ENCODE data around the gene LILRB1. TPM values are rescaled to one million over a fixed set of nuclear protein-coding genes. Genes with fewer than 3 reads are reported as not detected.
"Not testable (repeated sequence)": the region's sequence is repeated elsewhere in the genome, so short reads cannot be mapped to it uniquely, and the experiment has no call there.

The LILRB1 gene
- total RNA-seq (10 to 100 TPM in 1 of 5 experiments, 1 to 10 TPM in 3, not detected in 1; 1.1 to 56.5 (median 5.1) TPM), polyA plus RNA-seq (under 1 TPM in 1 of 2 donors, not detected in 1; 0.09 TPM), total RNA-seq (not detected)

- peak; percentile 70 for ATAC-seq
- intact Hi-C loops (cut with micrococcal nuclease); DNase-seq; H3K27ac ChIP-seq (ENCODE audit: low read depth, low read length); H3K27ac Mint-ChIP-seq; H3K4me3 ChIP-seq (ENCODE audit: low read length); POLR2A ChIA-PET; CTCF ChIA-PET; H3K9me3 ChIP-seq (ENCODE audit: control insufficient read depth in 2 of 3, low read length in 3 of 3); H3K36me3 ChIP-seq (ENCODE audit: control insufficient read depth in 2 of 3, insufficient read depth in 3 of 3, low read length in 3 of 3); H3K27me3 ChIP-seq (ENCODE audit: control insufficient read depth in 2 of 2, insufficient read depth in 2 of 2, low read length in 2 of 2); H3K4me1 ChIP-seq (ENCODE audit: control insufficient read depth in 2 of 2, insufficient read depth in 2 of 2, low read length in 2 of 2); H3K4me1 Mint-ChIP-seq: not testable (repeated sequence)
- H3K36me3 Mint-ChIP-seq, result peaks cover 0 to 11% (median 0%) of the 10 kb centered on the region in 5 donors
- H3K27me3 Mint-ChIP-seq, result peaks cover 6 to 71% (median 45%) of the 10 kb centered on the region in 5 donors
- peaks cover 0 to 19% (median 2%) of the 10 kb centered on the region in 11 donors for H3K9me3 Mint-ChIP-seq
- H3K4me3 Mint-ChIP-seq, result peak within 1 kb of the TSS in 1 of 10 donors; percentile 48
Measured at GRCh38 chr19:54630262-54630661, at the start of gene LILRB1. LILRB1 (plus strand) TSS chr19:54630484; CDS start chr19:54631074, 590 bp downstream.

GRCh38 chr19:54586397-54586796 is 43.9 kb upstream of the LILRB1 start:
- intact Hi-C loops (cut with micrococcal nuclease), result no loop called here

GRCh38 chr19:54587026-54587425 is 43.3 kb upstream of the LILRB1 start:
- Mint-ChIP-seq H3K4me3 (no peak overlapping the region), H3K27me3 (peaks cover 22 to 72% (median 45%) of the 10 kb centered on the region in 5 donors), H3K27ac (no peak overlapping the region), H3K4me1 (peaks cover 0 to 2% (median 0%) of the 10 kb centered on the region in 7 donors), H3K9me3 (peaks cover 4 to 55% (median 18%) of the 10 kb centered on the region in 11 donors), H3K36me3 (peaks cover 0 to 13% (median 0%) of the 10 kb centered on the region in 5 donors)
- ATAC-seq, result no peak
- Histone ChIP-seq H3K4me3 (ENCODE audit: low read length) (no peak overlapping the region), H3K27ac (ENCODE audit: low read depth, low read length) (no peak overlapping the region), H3K27me3 (ENCODE audit: control insufficient read depth in 2 of 2, insufficient read depth in 2 of 2, low read length in 2 of 2) (no peaks in the 10 kb centered on the region), H3K36me3 (ENCODE audit: control insufficient read depth in 2 of 3, insufficient read depth in 3 of 3, low read length in 3 of 3) (no peaks in the 10 kb centered on the region), H3K4me1 (ENCODE audit: control insufficient read depth in 2 of 2, insufficient read depth in 2 of 2, low read length in 2 of 2) (no peaks in the 10 kb centered on the region), H3K9me3 (ENCODE audit: control insufficient read depth in 2 of 3, low read length in 3 of 3) (no peaks in the 10 kb centered on the region)
- ChIA-PET CTCF (no interaction called here), POLR2A (no interaction called here)
- intact Hi-C loops (cut with micrococcal nuclease), result no loop called here
- no peak for DNase-seq

More at GRCh38 chr19:54586397-54586796, 43.9 kb upstream of the LILRB1 start:
- Histone ChIP-seq H3K27ac (ENCODE audit: low read depth, low read length) (no peak overlapping the region), H3K36me3 (ENCODE audit: control insufficient read depth in 2 of 3, insufficient read depth in 3 of 3, low read length in 3 of 3) (no peaks in the 10 kb centered on the region), H3K27me3 (ENCODE audit: control insufficient read depth in 2 of 2, insufficient read depth in 2 of 2, low read length in 2 of 2) (no peaks in the 10 kb centered on the region), H3K9me3 (ENCODE audit: control insufficient read depth in 2 of 3, low read length in 3 of 3) (no peaks in the 10 kb centered on the region), H3K4me3 (ENCODE audit: low read length) (no peak overlapping the region), H3K4me1 (ENCODE audit: control insufficient read depth in 2 of 2, insufficient read depth in 2 of 2, low read length in 2 of 2) (no peaks in the 10 kb centered on the region)
- ATAC-seq (no peak), DNase-seq (no peak)
- Mint-ChIP-seq H3K9me3 (peaks cover 5 to 55% (median 17%) of the 10 kb centered on the region in 11 donors), H3K36me3 (peaks cover 0 to 13% (median 0%) of the 10 kb centered on the region in 5 donors), H3K4me3 (no peak overlapping the region), H3K4me1 (peaks cover 0 to 2% (median 0%) of the 10 kb centered on the region in 7 donors), H3K27ac (no peak overlapping the region), H3K27me3 (peaks cover 24 to 69% (median 44%) of the 10 kb centered on the region in 5 donors)
- POLR2A ChIA-PET, result no interaction called here
- CTCF ChIA-PET, result no interaction called here

GRCh38 chr19:54593445-54593844 is 36.8 kb upstream of the LILRB1 start, which contains the start of gene LILRA1:
LILRA1 (plus strand) TSS chr19:54593632; CDS start chr19:54594245, 613 bp downstream.
- H3K4me1 Mint-ChIP-seq; H3K9me3 ChIP-seq (ENCODE audit: control insufficient read depth in 2 of 3, low read length in 3 of 3); POLR2A ChIA-PET; H3K4me3 ChIP-seq (ENCODE audit: low read length); H3K4me3 Mint-ChIP-seq; H3K4me1 ChIP-seq (ENCODE audit: control insufficient read depth in 2 of 2, insufficient read depth in 2 of 2, low read length in 2 of 2); CTCF ChIA-PET; intact Hi-C loops (cut with micrococcal nuclease); H3K36me3 ChIP-seq (ENCODE audit: control insufficient read depth in 2 of 3, insufficient read depth in 3 of 3, low read length in 3 of 3); DNase-seq; H3K27ac Mint-ChIP-seq; H3K27ac ChIP-seq (ENCODE audit: low read depth, low read length); H3K36me3 Mint-ChIP-seq; H3K27me3 ChIP-seq (ENCODE audit: control insufficient read depth in 2 of 2, insufficient read depth in 2 of 2, low read length in 2 of 2): not testable (repeated sequence)
- H3K27me3 Mint-ChIP-seq, result peaks cover 9 to 63% (median 32%) of the 10 kb centered on the region in 5 donors
- peak; percentile 78 for ATAC-seq
- peaks cover 0 to 35% (median 8%) of the 10 kb centered on the region in 11 donors for H3K9me3 Mint-ChIP-seq

GRCh38 chr19:54593931-54594626 is 36.2 kb upstream of the LILRB1 start:
- H3K4me3 ChIP-seq (ENCODE audit: low read length); CTCF ChIA-PET; H3K27ac ChIP-seq (ENCODE audit: low read depth, low read length); H3K4me1 ChIP-seq (ENCODE audit: control insufficient read depth in 2 of 2, insufficient read depth in 2 of 2, low read length in 2 of 2); H3K9me3 ChIP-seq (ENCODE audit: control insufficient read depth in 2 of 3, low read length in 3 of 3); POLR2A ChIA-PET; H3K4me3 Mint-ChIP-seq; H3K27me3 ChIP-seq (ENCODE audit: control insufficient read depth in 2 of 2, insufficient read depth in 2 of 2, low read length in 2 of 2); intact Hi-C loops (cut with micrococcal nuclease); H3K36me3 Mint-ChIP-seq; H3K4me1 Mint-ChIP-seq; H3K36me3 ChIP-seq (ENCODE audit: control insufficient read depth in 2 of 3, insufficient read depth in 3 of 3, low read length in 3 of 3); DNase-seq; H3K27ac Mint-ChIP-seq: not testable (repeated sequence)
- Mint-ChIP-seq H3K27me3 (peaks cover 9 to 58% (median 28%) of the 10 kb centered on the region in 5 donors), H3K9me3 (peaks cover 0 to 31% (median 8%) of the 10 kb centered on the region in 11 donors)
- ATAC-seq, result peak; percentile 67

- no peak overlapping the region for H3K4me3 ChIP-seq (ENCODE audit: low read length)
- Mint-ChIP-seq H3K4me1 (peaks cover 0 to 4% (median 0%) of the 10 kb centered on the region in 7 donors), H3K9me3 (peaks cover 0 to 24% (median 7%) of the 10 kb centered on the region in 11 donors), H3K27ac (no peak overlapping the region), H3K36me3 (no peaks in the 10 kb centered on the region), H3K27me3 (peaks cover 7 to 57% (median 28%) of the 10 kb centered on the region in 5 donors), H3K4me3 (no peak overlapping the region)
- DNase-seq, result no peak
- no peaks in the 10 kb centered on the region for H3K36me3 ChIP-seq (ENCODE audit: control insufficient read depth in 2 of 3, insufficient read depth in 3 of 3, low read length in 3 of 3)
- H3K9me3 ChIP-seq (ENCODE audit: control insufficient read depth in 2 of 3, low read length in 3 of 3), result no peaks in the 10 kb centered on the region
- H3K27me3 ChIP-seq (ENCODE audit: control insufficient read depth in 2 of 2, insufficient read depth in 2 of 2, low read length in 2 of 2), result no peaks in the 10 kb centered on the region
- intact Hi-C loops (cut with micrococcal nuclease), result no loop called here
- POLR2A ChIA-PET, result no interaction called here
- no peaks in the 10 kb centered on the region for H3K4me1 ChIP-seq (ENCODE audit: control insufficient read depth in 2 of 2, insufficient read depth in 2 of 2, low read length in 2 of 2)
- no peak for ATAC-seq
- no peak overlapping the region for H3K27ac ChIP-seq (ENCODE audit: low read depth, low read length)
- CTCF ChIA-PET, result no interaction called here
Measured at GRCh38 chr19:54594737-54595136, 35.5 kb upstream of the LILRB1 start.
